ENCODE data around the gene MEIOSIN. TPM values are rescaled to one million over a fixed set of nuclear protein-coding genes. Genes with fewer than 3 reads are reported as not detected.
A peak's percentile ranks its signal among the peaks of the same experiment; 100 is the strongest.

MEIOSIN gene
- total and polyA plus RNA-seq, 2 of the 13 experiments (the other 11 are each of a cell fraction or from before 2014, with no cell fraction given) = not detected

DNA sequence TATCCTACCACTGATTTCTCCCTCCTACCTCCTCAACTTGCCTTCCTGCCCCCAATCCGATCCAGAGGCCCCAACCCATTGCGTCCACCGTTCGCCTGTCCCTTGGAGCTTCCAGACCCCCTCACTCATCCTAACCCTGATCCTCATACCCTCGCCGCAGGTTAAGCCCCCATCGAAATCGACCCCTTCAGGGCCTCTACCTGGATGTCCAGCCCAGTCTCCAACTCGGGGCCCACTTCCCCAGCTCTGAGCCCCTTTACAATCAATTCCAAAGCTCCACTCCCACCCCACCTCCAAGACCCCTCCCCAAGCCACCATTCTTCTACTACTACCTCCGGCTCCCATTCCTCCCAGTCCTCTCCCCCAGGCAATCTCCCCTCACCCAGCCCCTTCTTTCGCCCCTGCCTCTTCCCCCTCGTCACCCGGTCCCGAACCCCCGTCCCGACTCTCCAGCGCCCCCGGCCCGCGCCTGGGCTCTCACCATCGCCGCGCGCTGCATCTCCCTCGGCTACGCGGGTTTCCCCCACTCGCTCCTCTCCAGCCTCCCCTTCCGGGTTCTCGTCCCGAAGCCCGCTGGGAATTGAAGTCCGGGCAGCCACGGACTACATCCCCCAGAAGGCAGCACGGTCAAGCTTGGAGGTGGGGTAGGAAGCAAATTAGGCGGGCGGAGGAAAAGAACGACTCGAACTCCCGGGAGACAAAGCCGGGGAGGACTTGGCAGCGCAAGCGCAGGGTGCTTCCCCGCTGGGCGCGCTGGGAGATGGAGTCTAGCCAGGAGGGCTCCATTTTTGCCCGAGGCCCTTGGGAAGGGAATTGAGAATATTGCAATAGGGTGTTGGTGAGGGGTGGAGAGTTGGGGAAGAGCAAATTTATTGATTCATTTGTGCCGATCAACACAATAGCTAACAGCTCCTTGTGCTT is 2.6 kb upstream of the MEIOSIN start, which contains the start of gene FBXO46 (continued):
- TF ChIP-seq ZC3H13 (CRISPR knock-in tag; IDR thresholded peaks at IDR 0.05) = peak; percentile 73; the same call in 1 of the 2 replicates
- TF ChIP-seq ZNF44 (CRISPR knock-in tag; IDR thresholded peaks at IDR 0.05) = no peak
- TF ChIP-seq, protein P1, sequence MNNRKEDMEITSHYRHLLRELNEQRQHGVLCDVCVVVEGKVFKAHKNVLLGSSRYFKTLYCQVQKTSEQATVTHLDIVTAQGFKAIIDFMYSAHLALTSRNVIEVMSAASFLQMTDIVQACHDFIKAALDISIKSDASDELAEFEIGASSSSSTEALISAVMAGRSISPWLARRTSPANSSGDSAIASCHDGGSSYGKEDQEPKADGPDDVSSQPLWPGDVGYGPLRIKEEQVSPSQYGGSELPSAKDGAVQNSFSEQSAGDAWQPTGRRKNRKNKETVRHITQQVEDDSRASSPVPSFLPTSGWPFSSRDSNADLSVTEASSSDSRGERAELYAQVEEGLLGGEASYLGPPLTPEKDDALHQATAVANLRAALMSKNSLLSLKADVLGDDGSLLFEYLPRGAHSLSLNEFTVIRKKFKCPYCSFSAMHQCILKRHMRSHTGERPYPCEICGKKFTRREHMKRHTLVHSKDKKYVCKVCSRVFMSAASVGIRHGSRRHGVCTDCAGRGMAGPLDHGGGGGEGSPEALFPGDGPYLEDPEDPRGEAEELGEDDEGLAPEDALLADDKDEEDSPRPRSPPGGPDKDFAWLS (CRISPR knock-in tag; IDR thresholded peaks at IDR 0.05; ENCODE audit: borderline replicate concordance) = no peak
- TF ChIP-seq, protein P2, sequence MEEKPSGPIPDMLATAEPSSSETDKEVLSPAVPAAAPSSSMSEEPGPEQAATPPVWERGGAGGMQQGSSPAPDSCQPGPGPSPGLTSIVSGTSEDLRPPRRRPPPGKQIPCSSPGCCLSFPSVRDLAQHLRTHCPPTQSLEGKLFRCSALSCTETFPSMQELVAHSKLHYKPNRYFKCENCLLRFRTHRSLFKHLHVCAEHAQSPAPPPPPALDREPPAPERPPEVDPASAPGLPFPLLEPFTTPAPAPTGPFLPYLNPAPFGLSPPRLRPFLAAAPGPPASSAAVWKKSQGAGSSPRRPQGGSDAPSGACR (CRISPR knock-in tag; IDR thresholded peaks at IDR 0.05) = no peak
- TF ChIP-seq SMAD9 (CRISPR knock-in tag; IDR thresholded peaks at IDR 0.05) = no peak
- no peak for TF ChIP-seq ZNF20 (CRISPR knock-in tag; IDR thresholded peaks at IDR 0.05)
- no peak for TF ChIP-seq SNAPC2 (CRISPR knock-in tag; IDR thresholded peaks at IDR 0.05)
- TF ChIP-seq RBAK (CRISPR knock-in tag; IDR thresholded peaks at IDR 0.05) = no peak
- TF ChIP-seq ZNF652 (CRISPR knock-in tag; IDR thresholded peaks at IDR 0.05; ENCODE audit: borderline replicate concordance, low read depth) = no peak
- no peak for TF ChIP-seq CAMTA2 (CRISPR knock-in tag; IDR thresholded peaks at IDR 0.05; ENCODE audit: borderline replicate concordance)
- no peak for TF ChIP-seq ZNF703 (CRISPR knock-in tag; IDR thresholded peaks at IDR 0.05; ENCODE audit: borderline replicate concordance)
- no peak for TF ChIP-seq HNRNPH1 (optimal IDR thresholded peaks at IDR 0.05; ENCODE audit: low read depth, low read length)
- TF ChIP-seq, protein P3, sequence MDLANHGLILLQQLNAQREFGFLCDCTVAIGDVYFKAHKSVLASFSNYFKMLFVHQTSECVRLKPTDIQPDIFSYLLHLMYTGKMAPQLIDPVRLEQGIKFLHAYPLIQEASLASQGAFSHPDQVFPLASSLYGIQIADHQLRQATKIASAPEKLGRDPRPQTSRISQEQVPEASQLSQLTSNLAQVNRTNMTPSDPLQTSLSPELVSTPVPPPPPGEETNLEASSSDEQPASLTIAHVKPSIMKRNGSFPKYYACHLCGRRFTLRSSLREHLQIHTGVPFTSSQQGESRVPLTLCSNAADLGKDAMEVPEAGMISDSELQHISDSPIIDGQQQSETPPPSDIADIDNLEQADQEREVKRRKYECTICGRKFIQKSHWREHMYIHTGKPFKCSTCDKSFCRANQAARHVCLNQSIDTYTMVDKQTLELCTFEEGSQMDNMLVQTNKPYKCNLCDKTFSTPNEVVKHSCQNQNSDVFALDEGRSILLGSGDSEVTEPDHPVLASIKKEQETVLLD (CRISPR knock-in tag; IDR thresholded peaks at IDR 0.05; ENCODE audit: low read depth) = no peak
- TF ChIP-seq AGO2 (optimal IDR thresholded peaks at IDR 0.05; ENCODE audit: low read depth, low read length) = no peak
- TF ChIP-seq ERF (CRISPR knock-in tag; IDR thresholded peaks at IDR 0.05) = 0 out of 2 replicates have a peak, but pooled peaks have one; percentile 52
- TF ChIP-seq, protein P4, sequence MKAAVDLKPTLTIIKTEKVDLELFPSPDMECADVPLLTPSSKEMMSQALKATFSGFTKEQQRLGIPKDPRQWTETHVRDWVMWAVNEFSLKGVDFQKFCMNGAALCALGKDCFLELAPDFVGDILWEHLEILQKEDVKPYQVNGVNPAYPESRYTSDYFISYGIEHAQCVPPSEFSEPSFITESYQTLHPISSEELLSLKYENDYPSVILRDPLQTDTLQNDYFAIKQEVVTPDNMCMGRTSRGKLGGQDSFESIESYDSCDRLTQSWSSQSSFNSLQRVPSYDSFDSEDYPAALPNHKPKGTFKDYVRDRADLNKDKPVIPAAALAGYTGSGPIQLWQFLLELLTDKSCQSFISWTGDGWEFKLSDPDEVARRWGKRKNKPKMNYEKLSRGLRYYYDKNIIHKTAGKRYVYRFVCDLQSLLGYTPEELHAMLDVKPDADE (CRISPR knock-in tag; IDR thresholded peaks at IDR 0.05) = no peak
- no peak for TF ChIP-seq ZNF614 (CRISPR knock-in tag; IDR thresholded peaks at IDR 0.05; ENCODE audit: borderline replicate concordance)
- TF ChIP-seq, protein P5, sequence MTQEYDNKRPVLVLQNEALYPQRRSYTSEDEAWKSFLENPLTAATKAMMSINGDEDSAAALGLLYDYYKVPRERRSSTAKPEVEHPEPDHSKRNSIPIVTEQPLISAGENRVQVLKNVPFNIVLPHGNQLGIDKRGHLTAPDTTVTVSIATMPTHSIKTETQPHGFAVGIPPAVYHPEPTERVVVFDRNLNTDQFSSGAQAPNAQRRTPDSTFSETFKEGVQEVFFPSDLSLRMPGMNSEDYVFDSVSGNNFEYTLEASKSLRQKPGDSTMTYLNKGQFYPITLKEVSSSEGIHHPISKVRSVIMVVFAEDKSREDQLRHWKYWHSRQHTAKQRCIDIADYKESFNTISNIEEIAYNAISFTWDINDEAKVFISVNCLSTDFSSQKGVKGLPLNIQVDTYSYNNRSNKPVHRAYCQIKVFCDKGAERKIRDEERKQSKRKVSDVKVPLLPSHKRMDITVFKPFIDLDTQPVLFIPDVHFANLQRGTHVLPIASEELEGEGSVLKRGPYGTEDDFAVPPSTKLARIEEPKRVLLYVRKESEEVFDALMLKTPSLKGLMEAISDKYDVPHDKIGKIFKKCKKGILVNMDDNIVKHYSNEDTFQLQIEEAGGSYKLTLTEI (CRISPR knock-in tag; conservative IDR thresholded peaks at IDR 0.05) = no peak
- peak; percentile 97 for TF ChIP-seq THAP11 (CRISPR knock-in tag; IDR thresholded peaks at IDR 0.05)
- TF ChIP-seq GPN1 (CRISPR knock-in tag; IDR thresholded peaks at IDR 0.05; ENCODE audit: borderline replicate concordance) = no peak
- TF ChIP-seq ATRX (CRISPR knock-in tag; IDR thresholded peaks at IDR 0.05; ENCODE audit: borderline replicate concordance) = no peak
- peak; percentile 71 for TF ChIP-seq PTBP1 (IDR thresholded peaks at IDR 0.05; ENCODE audit: low read depth, low read length, poor library complexity, severe bottlenecking)
- no peak for TF ChIP-seq ZC3H4 (CRISPR knock-in tag; IDR thresholded peaks at IDR 0.05; ENCODE audit: borderline replicate concordance)

Data from HepG2 (cell line).